GM12865 (cell line): Measurements from ENCODE around the gene KCNG2.
A peak's percentile ranks its signal among the peaks of the same experiment; 100 is the strongest.

Experiments
- DNase-seq: peaks from one replicate; pipeline ENCODE4 v3.0.0; 2010; ENCODE audit warnings: low read depth
- H3K4me3 ChIP-seq: 2 replicates; pipeline ENCODE4 v1.5.1; 2011; ENCODE audit warnings: mild to moderate bottlenecking, low read depth, low read length, control low read depth
- TF ChIP-seq, protein P1 (sequence below): IDR thresholded peaks from 2 replicates; pipeline ENCODE4 v1.5.1; 2011; ENCODE audit warnings: low read length, control low read depth, low read depth, inconsistent platforms; ENCODE audit not compliant: insufficient read depth; ENCODE audit errors: missing control alignments

The KCNG2 gene

DNA sequence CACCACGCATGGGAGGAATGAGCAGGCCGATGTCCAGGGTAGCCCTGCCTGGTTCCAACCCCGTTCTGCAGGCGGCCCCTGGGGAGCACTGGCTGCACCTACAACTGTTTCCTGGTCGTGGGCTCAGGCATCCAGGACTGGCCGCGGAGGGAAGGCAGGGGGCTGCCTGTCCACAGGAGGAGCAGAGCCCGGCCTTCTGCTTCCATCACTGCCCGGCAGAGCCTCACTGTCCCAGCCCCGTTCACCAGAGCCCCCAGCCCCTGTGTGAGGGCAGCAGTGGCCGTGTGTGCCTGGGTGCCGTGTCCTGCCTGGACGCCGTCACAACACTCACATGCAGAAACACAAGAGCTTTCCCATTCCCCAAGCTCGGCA, 56.2 kb downstream of the KCNG2 start:
- H3K4me3 ChIP-seq, result no peak overlapping the region
- TF ChIP-seq, protein P1, sequence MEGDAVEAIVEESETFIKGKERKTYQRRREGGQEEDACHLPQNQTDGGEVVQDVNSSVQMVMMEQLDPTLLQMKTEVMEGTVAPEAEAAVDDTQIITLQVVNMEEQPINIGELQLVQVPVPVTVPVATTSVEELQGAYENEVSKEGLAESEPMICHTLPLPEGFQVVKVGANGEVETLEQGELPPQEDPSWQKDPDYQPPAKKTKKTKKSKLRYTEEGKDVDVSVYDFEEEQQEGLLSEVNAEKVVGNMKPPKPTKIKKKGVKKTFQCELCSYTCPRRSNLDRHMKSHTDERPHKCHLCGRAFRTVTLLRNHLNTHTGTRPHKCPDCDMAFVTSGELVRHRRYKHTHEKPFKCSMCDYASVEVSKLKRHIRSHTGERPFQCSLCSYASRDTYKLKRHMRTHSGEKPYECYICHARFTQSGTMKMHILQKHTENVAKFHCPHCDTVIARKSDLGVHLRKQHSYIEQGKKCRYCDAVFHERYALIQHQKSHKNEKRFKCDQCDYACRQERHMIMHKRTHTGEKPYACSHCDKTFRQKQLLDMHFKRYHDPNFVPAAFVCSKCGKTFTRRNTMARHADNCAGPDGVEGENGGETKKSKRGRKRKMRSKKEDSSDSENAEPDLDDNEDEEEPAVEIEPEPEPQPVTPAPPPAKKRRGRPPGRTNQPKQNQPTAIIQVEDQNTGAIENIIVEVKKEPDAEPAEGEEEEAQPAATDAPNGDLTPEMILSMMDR, result no peak
- DNase-seq, result no peak

GRCh38 chr18:79855147-79855933, 57.6 kb downstream of the KCNG2 start:
- no peak overlapping the region for H3K4me3 ChIP-seq
- DNase-seq, result peak; percentile 55
- TF ChIP-seq, protein P1, result no peak

DNA sequence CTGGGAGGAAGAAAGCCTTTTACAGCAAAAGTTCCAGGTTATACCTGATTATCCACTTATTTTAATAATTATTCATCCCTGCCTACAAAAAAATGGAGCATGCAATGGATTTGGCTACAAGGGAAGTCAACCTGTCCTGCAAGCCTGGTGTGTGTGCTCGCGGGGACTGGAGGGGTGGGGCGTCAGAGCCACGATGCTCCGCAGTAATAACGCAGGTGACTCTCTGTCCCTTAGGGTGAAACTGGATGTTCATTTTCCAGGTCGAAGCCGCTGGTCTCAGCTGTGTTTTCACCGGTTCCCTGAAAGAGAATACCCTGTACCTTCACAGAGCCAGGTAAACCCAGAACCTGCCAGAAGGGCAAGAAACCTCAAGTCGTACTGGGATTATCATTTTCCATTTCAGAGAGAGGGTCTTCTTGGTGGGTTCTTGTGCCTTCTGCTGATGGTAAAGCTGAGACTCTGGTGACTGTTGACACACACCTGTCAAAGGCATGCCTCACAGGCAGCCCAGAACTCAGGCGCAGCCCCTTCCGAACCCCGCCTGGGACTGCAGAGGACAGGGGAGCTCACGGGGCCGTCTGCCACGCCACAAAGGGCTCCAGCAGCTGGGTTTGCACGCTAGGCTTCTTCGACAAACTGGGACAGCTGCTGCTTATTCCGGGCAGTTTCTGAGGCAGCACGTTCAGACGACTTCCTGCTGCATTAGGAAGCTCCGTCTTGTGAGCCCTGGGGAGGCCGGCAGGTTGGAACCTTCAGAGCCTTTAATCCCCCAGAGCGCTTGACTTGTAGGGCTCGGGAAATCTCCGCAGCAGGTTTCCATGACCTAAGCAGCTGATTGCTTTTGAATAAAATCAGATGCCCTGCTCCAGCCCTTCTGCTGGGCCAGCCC, 58.6 kb downstream of the KCNG2 start:
- DNase-seq, result peak; percentile 61
- no peak overlapping the region for H3K4me3 ChIP-seq
- TF ChIP-seq, protein P1, result no peak

DNA sequence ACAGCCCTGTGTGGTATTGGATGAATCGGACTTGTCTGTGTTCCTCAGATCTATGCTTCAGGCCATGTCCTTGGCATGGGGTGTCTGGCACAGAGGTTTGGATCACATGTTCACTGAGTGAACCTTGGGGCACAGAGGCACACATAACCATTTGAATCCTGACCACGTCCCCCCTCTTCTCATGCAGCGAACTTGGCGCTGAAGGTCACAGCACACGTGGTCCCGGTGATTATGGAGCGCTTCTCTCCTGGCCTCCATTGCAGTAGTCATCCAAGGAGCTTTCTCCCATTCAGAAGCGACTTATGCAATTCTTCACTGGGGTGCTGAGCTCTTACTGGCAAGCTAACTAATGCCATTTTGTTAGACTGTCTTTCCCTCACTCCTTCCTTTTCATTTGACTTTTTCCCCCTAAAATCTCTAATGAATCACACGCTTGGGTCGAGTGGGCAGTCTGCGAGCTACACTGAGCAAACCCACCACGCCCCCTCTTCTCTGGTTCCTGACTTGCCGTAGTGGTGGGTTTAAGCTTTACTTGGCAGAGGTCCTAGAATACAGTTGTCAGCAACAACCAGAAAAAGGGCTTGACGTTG, 59.4 kb downstream of the KCNG2 start:
- H3K4me3 ChIP-seq, result no peak overlapping the region
- TF ChIP-seq, protein P1, result no peak
- no peak for DNase-seq

- H3K4me3 ChIP-seq, result no peak overlapping the region
- DNase-seq, result no peak
- TF ChIP-seq, protein P1, result no peak
Observed at GRCh38 chr18:79859314-79859713, 61.6 kb downstream of the KCNG2 start.

GRCh38 chr18:79861687-79862086, 63.9 kb downstream of the KCNG2 start:
- H3K4me3 ChIP-seq, result no peak overlapping the region
- no peak for DNase-seq
- TF ChIP-seq, protein P1, result no peak
